ENCODE results near the gene ESPN.

GRCh38 chr1:6507461-6507911 lies 82.9 kb downstream of the ESPN start:
- TF ChIP-seq POLR2A (IDR thresholded peaks at IDR 0.05; ENCODE audit: low read depth, low read length) (no peak), POLR2AphosphoS5 (IDR thresholded peaks at IDR 0.05; ENCODE audit: low read depth, low read length) (no peak)

Data from GM12892 (cell line).